ENCODE data around the gene FRMPD4.

DNA sequence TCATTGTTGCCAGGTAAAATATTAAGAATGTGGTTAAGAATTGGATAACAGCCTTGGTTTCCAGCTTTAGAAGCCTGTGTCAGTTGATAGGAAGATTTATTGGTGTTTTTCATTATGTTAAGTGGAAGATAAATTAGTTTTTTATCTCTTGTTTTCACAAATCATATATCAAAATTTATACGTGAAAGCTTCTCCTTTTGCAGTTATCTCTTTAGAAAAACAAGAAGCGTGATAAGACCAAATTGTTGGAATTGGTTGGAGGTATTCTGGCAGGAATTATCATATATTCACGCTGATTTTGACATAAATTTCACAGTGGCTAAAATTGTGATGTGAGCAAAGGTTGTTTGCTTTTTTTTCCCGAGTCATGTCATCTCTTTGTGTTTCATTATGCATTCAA lies 90.6 kb downstream of the FRMPD4 start:
- TF ChIP-seq RFX5 (IDR thresholded peaks at IDR 0.05) (no peak), POLR2A (IDR thresholded peaks at IDR 0.05; ENCODE audit: low read length) (no peak), MAFK (IDR thresholded peaks at IDR 0.05; ENCODE audit: partially characterized antibody) (no peak), RAD21 (conservative IDR thresholded peaks at IDR 0.05 in 1 of 2, IDR thresholded peaks at IDR 0.05 in 1 of 2) (no peak), CHD2 (IDR thresholded peaks at IDR 0.05; ENCODE audit: low read length, partially characterized antibody) (no peak), NFE2L2 (conservative IDR thresholded peaks at IDR 0.05; ENCODE audit: low read length) (no peak), POLR2AphosphoS2 (conservative IDR thresholded peaks at IDR 0.05; ENCODE audit: low read length) (no peak), CEBPB (IDR thresholded peaks at IDR 0.05) (no peak), EP300 (IDR thresholded peaks at IDR 0.05) (no peak), BHLHE40 (IDR thresholded peaks at IDR 0.05; ENCODE audit: low read depth, low read length) (no peak)
- TF ChIP-seq, protein P1, sequence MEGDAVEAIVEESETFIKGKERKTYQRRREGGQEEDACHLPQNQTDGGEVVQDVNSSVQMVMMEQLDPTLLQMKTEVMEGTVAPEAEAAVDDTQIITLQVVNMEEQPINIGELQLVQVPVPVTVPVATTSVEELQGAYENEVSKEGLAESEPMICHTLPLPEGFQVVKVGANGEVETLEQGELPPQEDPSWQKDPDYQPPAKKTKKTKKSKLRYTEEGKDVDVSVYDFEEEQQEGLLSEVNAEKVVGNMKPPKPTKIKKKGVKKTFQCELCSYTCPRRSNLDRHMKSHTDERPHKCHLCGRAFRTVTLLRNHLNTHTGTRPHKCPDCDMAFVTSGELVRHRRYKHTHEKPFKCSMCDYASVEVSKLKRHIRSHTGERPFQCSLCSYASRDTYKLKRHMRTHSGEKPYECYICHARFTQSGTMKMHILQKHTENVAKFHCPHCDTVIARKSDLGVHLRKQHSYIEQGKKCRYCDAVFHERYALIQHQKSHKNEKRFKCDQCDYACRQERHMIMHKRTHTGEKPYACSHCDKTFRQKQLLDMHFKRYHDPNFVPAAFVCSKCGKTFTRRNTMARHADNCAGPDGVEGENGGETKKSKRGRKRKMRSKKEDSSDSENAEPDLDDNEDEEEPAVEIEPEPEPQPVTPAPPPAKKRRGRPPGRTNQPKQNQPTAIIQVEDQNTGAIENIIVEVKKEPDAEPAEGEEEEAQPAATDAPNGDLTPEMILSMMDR (IDR thresholded peaks at IDR 0.05) = no peak

Data from A549 (cell line).